Gastroesophageal sphincter (tissue), 3 donors: Measurements from ENCODE around the gene MAN1C1.

Source experiments
- EP300 ChIP-seq: sonication (generic); formaldehyde crosslinking; IDR thresholded peaks from one replicate; pipeline ENCODE4 v1.6.1; 2017; ENCODE audit warnings: antibody characterized with exemption, mild to moderate bottlenecking
- POLR2A ChIP-seq, 2 donors: fragments of 450-650 bp; IDR thresholded peaks; one replicate each; pipeline ENCODE4 v1.6.1; 2017; ENCODE audit warnings: antibody characterized with exemption in 2 of 2, mild to moderate bottlenecking in 2 of 2, moderate library complexity in 1 of 2
- POLR2AphosphoS5 ChIP-seq: sonication (generic); formaldehyde crosslinking; IDR thresholded peaks from one replicate; pipeline ENCODE4 v1.6.1; 2017; ENCODE audit warnings: antibody characterized with exemption
- TF ChIP-seq, protein P1 (sequence below), 4 experiments: fragments of 200-600 bp in 2 of 4; fragments of 450-650 bp in 2 of 4; sonication (generic) in 1 of 4; IDR thresholded peaks; one replicate each; pipeline ENCODE4 v1.5.1; 2017 to 2019; ENCODE audit warnings: antibody characterized with exemption in 4 of 4, mild to moderate bottlenecking in 2 of 4, moderate library complexity in 2 of 4

DNA sequence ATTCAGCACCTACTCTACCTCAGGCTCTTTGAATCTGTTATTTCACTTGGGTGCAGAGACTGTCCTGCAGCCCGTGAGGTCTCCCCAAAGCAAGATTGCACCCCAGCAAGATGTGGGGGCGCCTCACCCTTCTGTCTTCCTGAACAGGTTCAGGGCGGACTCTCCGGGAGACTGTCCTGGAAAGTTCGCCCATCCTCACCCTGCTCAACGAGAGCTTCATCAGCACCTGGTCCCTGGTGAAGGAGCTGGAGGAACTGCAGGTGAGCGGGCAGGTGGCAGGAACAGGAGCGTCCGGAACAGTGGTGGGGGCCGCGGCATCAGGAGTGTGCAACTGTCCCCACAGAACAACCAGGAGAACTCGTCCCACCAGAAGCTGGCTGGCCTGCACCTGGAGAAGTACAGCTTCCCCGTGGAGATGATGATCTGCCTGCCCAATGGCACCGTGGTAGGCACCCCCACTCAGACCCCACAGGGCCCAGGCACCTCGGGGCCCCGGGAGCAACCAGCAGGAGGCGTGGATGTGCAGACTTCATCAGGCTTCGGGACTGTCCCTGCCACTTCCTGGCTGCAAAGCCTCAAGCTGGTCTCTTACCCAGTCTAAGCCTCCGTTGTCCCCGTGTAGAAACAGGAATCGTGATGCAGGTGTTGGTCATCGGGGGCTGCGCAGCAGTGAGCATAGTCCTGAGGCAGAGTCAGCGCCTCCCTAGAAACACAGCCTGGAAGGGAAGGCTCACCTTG, 197.3 kb downstream of the MAN1C1 start:
- no peak for TF ChIP-seq EP300
- TF ChIP-seq, protein P1, sequence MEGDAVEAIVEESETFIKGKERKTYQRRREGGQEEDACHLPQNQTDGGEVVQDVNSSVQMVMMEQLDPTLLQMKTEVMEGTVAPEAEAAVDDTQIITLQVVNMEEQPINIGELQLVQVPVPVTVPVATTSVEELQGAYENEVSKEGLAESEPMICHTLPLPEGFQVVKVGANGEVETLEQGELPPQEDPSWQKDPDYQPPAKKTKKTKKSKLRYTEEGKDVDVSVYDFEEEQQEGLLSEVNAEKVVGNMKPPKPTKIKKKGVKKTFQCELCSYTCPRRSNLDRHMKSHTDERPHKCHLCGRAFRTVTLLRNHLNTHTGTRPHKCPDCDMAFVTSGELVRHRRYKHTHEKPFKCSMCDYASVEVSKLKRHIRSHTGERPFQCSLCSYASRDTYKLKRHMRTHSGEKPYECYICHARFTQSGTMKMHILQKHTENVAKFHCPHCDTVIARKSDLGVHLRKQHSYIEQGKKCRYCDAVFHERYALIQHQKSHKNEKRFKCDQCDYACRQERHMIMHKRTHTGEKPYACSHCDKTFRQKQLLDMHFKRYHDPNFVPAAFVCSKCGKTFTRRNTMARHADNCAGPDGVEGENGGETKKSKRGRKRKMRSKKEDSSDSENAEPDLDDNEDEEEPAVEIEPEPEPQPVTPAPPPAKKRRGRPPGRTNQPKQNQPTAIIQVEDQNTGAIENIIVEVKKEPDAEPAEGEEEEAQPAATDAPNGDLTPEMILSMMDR (IDR thresholded peaks at IDR 0.05) = no peak
- TF ChIP-seq POLR2AphosphoS5 = no peak
- TF ChIP-seq POLR2A (IDR thresholded peaks at IDR 0.05) = no peak
